Measurements from ENCODE around the gene LPAR2. TPM values are rescaled to one million over a fixed set of nuclear protein-coding genes. Genes with fewer than 3 reads are reported as not detected.

LPAR2 gene
- total RNA-seq, 1 experiment from 2014 or later, result 27.3 TPM

DNA sequence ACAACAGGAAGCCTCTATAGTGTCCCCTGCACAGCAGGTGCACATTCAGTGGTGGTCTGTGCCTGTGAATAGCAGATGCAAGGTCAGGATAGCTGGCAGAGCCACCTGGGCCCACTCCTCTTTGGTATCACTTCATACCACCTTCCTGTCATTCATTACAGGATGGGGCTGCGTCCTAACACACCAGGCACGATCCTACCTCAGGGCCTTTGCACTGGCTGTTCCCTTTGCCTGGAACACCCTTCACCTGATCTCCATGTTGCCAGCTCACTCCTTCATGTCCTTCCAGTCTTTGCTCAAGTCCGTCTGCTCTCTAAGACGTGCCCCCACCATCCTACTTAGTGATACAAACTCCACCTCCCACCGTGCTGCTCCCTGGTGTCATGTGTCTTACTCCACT, 4.6 kb upstream of the LPAR2 start:
- CTCF ChIA-PET, result no interaction called here
- intact Hi-C loops (cut with micrococcal nuclease; ENCODE audit: unreplicated experiment), result no loop called here

DNA sequence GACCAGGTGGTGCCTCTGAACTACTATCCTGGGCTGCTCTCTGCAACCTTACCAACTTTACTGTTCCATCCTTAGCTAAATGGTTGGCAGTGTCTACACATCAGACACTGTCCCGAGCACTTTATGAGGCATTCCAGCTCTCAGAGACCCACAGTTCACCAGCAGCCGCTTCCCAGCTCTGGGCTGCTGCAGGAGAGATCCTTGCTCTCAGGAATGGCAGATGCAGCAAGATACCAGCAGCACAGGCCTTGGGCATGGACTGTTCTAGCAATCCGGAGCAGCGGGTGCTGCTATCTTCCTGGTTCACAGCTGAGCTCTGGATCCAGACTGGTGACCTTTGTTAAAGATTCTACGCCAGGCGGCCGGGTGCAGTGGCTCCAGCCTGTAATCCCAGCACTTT, 3.3 kb upstream of the LPAR2 start:
- Mint-ChIP-seq H3K9me3 (ENCODE audit: low read depth, unreplicated experiment) (no peaks in the 10 kb centered on the region), H3K27me3 (ENCODE audit: unreplicated experiment) (no peaks in the 10 kb centered on the region), H3K36me3 (ENCODE audit: insufficient read depth, unreplicated experiment) (peaks cover 48% of the 10 kb centered on the region), H3K4me1 (ENCODE audit: low read depth, unreplicated experiment) (peaks cover 6% of the 10 kb centered on the region), H3K4me3 (ENCODE audit: low read depth, unreplicated experiment) (no peak overlapping the region), H3K27ac (ENCODE audit: unreplicated experiment) (no peak overlapping the region)
- no peak for DNase-seq
- intact Hi-C loops (cut with micrococcal nuclease; ENCODE audit: unreplicated experiment), result no loop called here
- TF ChIP-seq, protein P1, sequence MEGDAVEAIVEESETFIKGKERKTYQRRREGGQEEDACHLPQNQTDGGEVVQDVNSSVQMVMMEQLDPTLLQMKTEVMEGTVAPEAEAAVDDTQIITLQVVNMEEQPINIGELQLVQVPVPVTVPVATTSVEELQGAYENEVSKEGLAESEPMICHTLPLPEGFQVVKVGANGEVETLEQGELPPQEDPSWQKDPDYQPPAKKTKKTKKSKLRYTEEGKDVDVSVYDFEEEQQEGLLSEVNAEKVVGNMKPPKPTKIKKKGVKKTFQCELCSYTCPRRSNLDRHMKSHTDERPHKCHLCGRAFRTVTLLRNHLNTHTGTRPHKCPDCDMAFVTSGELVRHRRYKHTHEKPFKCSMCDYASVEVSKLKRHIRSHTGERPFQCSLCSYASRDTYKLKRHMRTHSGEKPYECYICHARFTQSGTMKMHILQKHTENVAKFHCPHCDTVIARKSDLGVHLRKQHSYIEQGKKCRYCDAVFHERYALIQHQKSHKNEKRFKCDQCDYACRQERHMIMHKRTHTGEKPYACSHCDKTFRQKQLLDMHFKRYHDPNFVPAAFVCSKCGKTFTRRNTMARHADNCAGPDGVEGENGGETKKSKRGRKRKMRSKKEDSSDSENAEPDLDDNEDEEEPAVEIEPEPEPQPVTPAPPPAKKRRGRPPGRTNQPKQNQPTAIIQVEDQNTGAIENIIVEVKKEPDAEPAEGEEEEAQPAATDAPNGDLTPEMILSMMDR (IDR thresholded peaks at IDR 0.05; ENCODE audit: unreplicated experiment), result no peak
- CTCF ChIA-PET, result no interaction called here
- no TSS peak for BruUV-seq (replicated peaks)

More for the DNA sequence above, 4.6 kb upstream of the LPAR2 start:
- Mint-ChIP-seq H3K36me3 (ENCODE audit: insufficient read depth, unreplicated experiment) (peaks cover 35% of the 10 kb centered on the region), H3K4me1 (ENCODE audit: low read depth, unreplicated experiment) (no peaks in the 10 kb centered on the region), H3K4me3 (ENCODE audit: low read depth, unreplicated experiment) (no peak overlapping the region), H3K27me3 (ENCODE audit: unreplicated experiment) (no peaks in the 10 kb centered on the region), H3K27ac (ENCODE audit: unreplicated experiment) (no peak overlapping the region), H3K9me3 (ENCODE audit: low read depth, unreplicated experiment) (no peaks in the 10 kb centered on the region)
- DNase-seq, result no peak
- no TSS peak for BruUV-seq (replicated peaks)
- TF ChIP-seq, protein P1 (IDR thresholded peaks at IDR 0.05; ENCODE audit: unreplicated experiment), result no peak

DNA sequence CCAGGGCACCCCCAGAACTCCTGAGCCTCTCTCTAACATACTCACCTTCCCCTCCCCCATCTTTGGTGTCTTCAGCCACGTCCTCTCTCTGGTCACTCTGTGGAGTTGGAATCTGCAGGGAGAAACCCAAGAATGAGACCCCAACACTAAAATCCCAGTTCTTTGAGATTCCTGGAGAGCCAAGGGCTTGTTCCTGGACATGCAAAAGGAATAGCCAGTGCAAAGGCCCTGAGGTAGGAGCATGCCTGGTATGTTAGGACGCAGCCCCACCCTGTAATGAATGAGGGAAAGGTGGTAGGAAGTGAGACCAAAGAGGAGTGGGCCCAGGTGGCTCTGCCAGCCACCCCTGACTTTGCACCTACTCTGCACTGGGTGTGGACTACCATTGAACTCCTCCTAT, 2.4 kb upstream of the LPAR2 start:
- TF ChIP-seq, protein P1 (IDR thresholded peaks at IDR 0.05; ENCODE audit: unreplicated experiment), result no peak
- Mint-ChIP-seq H3K4me1 (ENCODE audit: low read depth, unreplicated experiment) (peaks cover 11% of the 10 kb centered on the region), H3K27me3 (ENCODE audit: unreplicated experiment) (no peaks in the 10 kb centered on the region), H3K9me3 (ENCODE audit: low read depth, unreplicated experiment) (no peaks in the 10 kb centered on the region), H3K4me3 (ENCODE audit: low read depth, unreplicated experiment) (no peak overlapping the region), H3K36me3 (ENCODE audit: insufficient read depth, unreplicated experiment) (peaks cover 50% of the 10 kb centered on the region), H3K27ac (ENCODE audit: unreplicated experiment) (no peak overlapping the region)
- intact Hi-C loops (cut with micrococcal nuclease; ENCODE audit: unreplicated experiment), result no loop called here
- BruUV-seq (replicated peaks), result no TSS peak
- CTCF ChIA-PET, result no interaction called here
- no peak for DNase-seq

DNA sequence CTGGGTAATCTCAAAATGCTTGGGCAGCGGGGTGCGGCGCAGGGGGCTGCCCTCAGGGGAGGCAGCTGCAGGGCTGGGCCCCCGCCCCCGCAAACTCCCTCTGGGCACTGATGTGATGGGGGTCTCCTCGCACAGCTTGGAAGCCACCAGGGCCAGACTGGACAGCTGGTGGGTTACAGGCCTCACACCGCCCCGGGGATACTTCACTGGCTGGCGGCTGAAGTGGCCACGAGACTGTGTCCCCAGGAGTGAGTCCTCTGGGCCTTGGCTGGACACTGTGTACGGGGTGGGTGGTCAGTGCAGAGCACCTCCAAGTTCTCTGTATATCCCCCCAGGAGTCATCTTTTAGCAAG, 2.0 kb upstream of the LPAR2 start:
- intact Hi-C loops (cut with micrococcal nuclease; ENCODE audit: unreplicated experiment), result no loop called here
- no peak overlapping the region for H3K4me3 Mint-ChIP-seq (ENCODE audit: low read depth, unreplicated experiment)
- H3K9me3 Mint-ChIP-seq (ENCODE audit: low read depth, unreplicated experiment), result no peaks in the 10 kb centered on the region
- no peak overlapping the region for H3K27ac Mint-ChIP-seq (ENCODE audit: unreplicated experiment)
- TF ChIP-seq, protein P1 (IDR thresholded peaks at IDR 0.05; ENCODE audit: unreplicated experiment), result no peak
- peaks cover 11% of the 10 kb centered on the region for H3K4me1 Mint-ChIP-seq (ENCODE audit: low read depth, unreplicated experiment)
- no TSS peak for BruUV-seq (replicated peaks)
- H3K36me3 Mint-ChIP-seq (ENCODE audit: insufficient read depth, unreplicated experiment), result peaks cover 50% of the 10 kb centered on the region
- no peaks in the 10 kb centered on the region for H3K27me3 Mint-ChIP-seq (ENCODE audit: unreplicated experiment)
- CTCF ChIA-PET, result no interaction called here
- no peak for DNase-seq
